ENCODE data around the gene KCNJ12.

- TF ChIP-seq POLR2AphosphoS5 (IDR thresholded peaks at IDR 0.05; ENCODE audit: low read depth, low read length): no peak
- no peak for TF ChIP-seq REST (IDR thresholded peaks at IDR 0.05; ENCODE audit: insufficient read depth in 1 of 2, low read depth in 2 of 2, low read length in 2 of 2)
- no peak for TF ChIP-seq SIN3A (IDR thresholded peaks at IDR 0.05; ENCODE audit: borderline replicate concordance, insufficient read depth, low read length)
- TF ChIP-seq TAF1 (IDR thresholded peaks at IDR 0.05; ENCODE audit: borderline replicate concordance, insufficient read depth, low read length): no peak
Measured at GRCh38 chr17:21460358-21460757, 84.2 kb downstream of the KCNJ12 start.

Data from PFSK-1 (cell line).